Astrocyte of the cerebellum (primary cell): Measurements from ENCODE around the gene ZNF605.
"Not testable (repeated sequence)": the region's sequence is repeated elsewhere in the genome, so short reads cannot be mapped to it uniquely, and the experiment has no call there.

Experiments used
- DNase-seq: peaks from one replicate; pipeline ENCODE4 v3.0.0-alpha.2; 2011; ENCODE audit warnings: low read depth
- H3K4me3 ChIP-seq: 2 replicates; pipeline ENCODE4 v1.5.1; 2011; ENCODE audit warnings: mild to moderate bottlenecking, low read depth, low read length, moderate library complexity
- CTCF ChIP-seq: IDR thresholded peaks from 2 replicates; pipeline ENCODE4 v1.5.1; 2012; ENCODE audit warnings: low read length, low read depth, moderate library complexity, mild to moderate bottlenecking; ENCODE audit errors: missing control alignments
- in situ Hi-C: cut with HindIII; loops from 2 replicates; pipeline ENCODE4 v1.10.0; 2017; ENCODE audit warnings: low sequenced_read_pairs

The ZNF605 gene

GRCh38 chr12:132887513-132888351, 68.4 kb downstream of the ZNF605 start, which contains the start of gene CHFR:
Gene CHFR (minus strand): TSS chr12:132887605. CDS start chr12:132887328, 277 bp downstream.
- DNase-seq: peak; percentile 94
- no peak for TF ChIP-seq CTCF
- H3K4me3 ChIP-seq: peak within 1 kb of the TSS; percentile 75
- in situ Hi-C loops: no loop called here

GRCh38 chr12:132886529-132887477, 69.3 kb downstream of the ZNF605 start:
- peak overlapping the region; percentile 75 for H3K4me3 ChIP-seq
- no peak for TF ChIP-seq CTCF
- in situ Hi-C loops: no loop called here
- DNase-seq: no peak

DNA sequence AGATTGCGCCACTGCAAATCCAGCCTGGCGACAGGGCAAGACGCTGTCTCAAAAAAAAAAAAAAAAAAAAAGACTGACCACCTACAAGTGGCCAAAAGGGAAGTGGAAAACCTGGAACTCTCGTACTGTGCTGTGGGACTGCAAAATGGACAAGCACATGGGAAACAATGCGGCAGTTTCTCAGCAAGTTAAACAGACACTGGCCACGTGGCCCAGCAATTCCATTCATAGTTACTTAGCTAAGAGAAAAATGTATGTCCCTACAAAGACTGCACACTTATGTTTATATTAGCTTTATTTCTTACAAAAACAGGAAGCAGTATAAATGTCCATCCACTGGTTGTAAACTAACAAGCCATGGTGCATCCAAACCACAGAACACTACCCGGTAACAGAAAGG, 74.3 kb downstream of the ZNF605 start:
- TF ChIP-seq CTCF: no peak
- H3K4me3 ChIP-seq: no peak overlapping the region
- no peak for DNase-seq
- in situ Hi-C loops: no loop called here

DNA sequence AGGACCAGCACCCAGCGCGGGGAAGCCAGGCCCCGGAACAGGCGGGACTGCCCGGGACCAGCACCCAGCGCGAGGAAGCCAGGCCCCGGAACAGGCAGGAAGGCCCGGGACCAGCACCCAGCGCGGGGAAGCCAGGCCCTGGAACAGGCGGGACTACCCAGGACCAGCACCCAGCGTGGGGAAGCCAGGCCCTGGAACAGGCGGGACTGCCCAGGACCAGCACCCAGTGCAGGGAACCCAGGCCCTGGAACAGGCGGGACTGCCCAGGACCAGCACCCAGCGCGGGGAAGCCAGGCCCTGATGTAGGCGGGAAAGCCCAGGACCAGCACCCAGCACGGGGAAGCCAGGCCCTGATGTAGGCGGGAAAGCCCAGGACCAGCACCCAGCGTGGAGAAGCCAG, 81.5 kb downstream of the ZNF605 start:
- in situ Hi-C loops, DNase-seq, H3K4me3 ChIP-seq: not testable (repeated sequence)

GRCh38 chr12:132874175-132874574, 81.9 kb downstream of the ZNF605 start:
- H3K4me3 ChIP-seq: no peak overlapping the region
- no peak for DNase-seq
- no peak for TF ChIP-seq CTCF
- in situ Hi-C loops: no loop called here

DNA sequence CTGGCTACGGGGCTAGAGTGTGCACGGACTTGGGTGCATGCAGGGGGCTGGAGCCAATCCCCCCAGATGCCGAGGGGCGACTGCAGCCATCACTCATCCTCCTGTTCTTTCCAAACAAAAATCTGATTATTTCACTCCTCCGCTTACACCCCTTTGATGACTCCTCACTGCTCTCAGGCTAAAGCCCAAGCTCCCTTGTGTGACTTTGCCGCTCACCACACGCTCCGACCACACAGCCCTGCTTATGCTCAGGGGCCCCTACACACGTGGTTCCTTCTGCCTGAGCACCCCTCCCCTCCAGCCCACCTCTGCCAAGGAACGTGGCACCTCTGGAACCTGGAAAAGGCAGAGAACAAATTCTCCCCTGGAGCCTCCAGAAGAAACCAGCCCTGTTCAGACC, 82.4 kb downstream of the ZNF605 start:
- no peak overlapping the region for H3K4me3 ChIP-seq
- in situ Hi-C loops: no loop called here
- no peak for DNase-seq
- no peak for TF ChIP-seq CTCF
